Measurements from ENCODE around the gene ACSL1. TPM values are rescaled to one million over a fixed set of nuclear protein-coding genes. Genes with fewer than 3 reads are reported as not detected.

The ACSL1 gene
- total RNA-seq, 1 experiment from 2014 or later: 20.0 TPM

DNA sequence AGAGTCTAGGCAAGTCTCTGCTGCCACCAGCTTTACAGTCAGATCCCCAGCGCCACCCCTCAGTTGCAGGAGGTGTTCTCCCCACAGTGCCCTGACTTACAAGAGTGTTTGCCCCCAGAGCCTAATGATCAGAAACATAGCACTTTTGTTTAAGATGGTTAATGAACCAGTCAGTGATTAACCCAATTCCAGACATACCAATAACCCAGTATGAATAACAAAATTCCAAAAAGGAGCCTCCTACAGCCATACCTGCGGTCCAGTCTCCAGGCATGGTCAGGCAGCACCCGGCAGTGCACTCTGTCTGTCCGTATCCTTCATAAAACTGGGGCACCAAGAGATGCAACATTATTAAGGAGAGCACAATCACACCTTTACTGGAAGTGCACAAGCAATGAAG lies 61.2 kb downstream of the ACSL1 start:
- Histone ChIP-seq H3K9me2 (replicated peaks; ENCODE audit: low read length) (no peaks in the 10 kb centered on the region), H4K20me1 (ENCODE audit: low read length) (no peaks in the 10 kb centered on the region), H3K27ac (ENCODE audit: low read length) (no peak overlapping the region), H3K4me1 (ENCODE audit: insufficient read depth, low read length) (no peaks in the 10 kb centered on the region), H3F3A (ENCODE audit: low read length, unreplicated experiment) (no peaks in the 10 kb centered on the region), H3K9me3 (ENCODE audit: low read length) (no peaks in the 10 kb centered on the region), H2AFZ (ENCODE audit: low read length) (no peak overlapping the region), H3K27me3 (ENCODE audit: low read length) (no peaks in the 10 kb centered on the region), H3K4me3 (ENCODE audit: low read length) (no peak overlapping the region), H3K9ac (ENCODE audit: low read length) (no peak overlapping the region), H3K36me3 (ENCODE audit: low read depth, low read length) (no peaks in the 10 kb centered on the region), H3K4me2 (ENCODE audit: low read length) (no peak overlapping the region), H3K79me2 (ENCODE audit: low read length) (no peaks in the 10 kb centered on the region)
- TF ChIP-seq EZH2phosphoT487 (IDR thresholded peaks at IDR 0.05; ENCODE audit: borderline replicate concordance, low read length) (no peak), EZH2 (IDR thresholded peaks at IDR 0.05; ENCODE audit: low read length, unreplicated experiment) (no peak)
- TF ChIP-seq, protein P1, sequence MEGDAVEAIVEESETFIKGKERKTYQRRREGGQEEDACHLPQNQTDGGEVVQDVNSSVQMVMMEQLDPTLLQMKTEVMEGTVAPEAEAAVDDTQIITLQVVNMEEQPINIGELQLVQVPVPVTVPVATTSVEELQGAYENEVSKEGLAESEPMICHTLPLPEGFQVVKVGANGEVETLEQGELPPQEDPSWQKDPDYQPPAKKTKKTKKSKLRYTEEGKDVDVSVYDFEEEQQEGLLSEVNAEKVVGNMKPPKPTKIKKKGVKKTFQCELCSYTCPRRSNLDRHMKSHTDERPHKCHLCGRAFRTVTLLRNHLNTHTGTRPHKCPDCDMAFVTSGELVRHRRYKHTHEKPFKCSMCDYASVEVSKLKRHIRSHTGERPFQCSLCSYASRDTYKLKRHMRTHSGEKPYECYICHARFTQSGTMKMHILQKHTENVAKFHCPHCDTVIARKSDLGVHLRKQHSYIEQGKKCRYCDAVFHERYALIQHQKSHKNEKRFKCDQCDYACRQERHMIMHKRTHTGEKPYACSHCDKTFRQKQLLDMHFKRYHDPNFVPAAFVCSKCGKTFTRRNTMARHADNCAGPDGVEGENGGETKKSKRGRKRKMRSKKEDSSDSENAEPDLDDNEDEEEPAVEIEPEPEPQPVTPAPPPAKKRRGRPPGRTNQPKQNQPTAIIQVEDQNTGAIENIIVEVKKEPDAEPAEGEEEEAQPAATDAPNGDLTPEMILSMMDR (conservative IDR thresholded peaks at IDR 0.05; ENCODE audit: low read depth, low read length): no peak
- no TSS peak for BruUV-seq (replicated peaks)
- intact Hi-C loops (cut with micrococcal nuclease): no loop called here
- POLR2A ChIA-PET (ENCODE audit: unreplicated experiment): no interaction called here
- DNase-seq (no peak), ATAC-seq (no peak)
- CTCF ChIA-PET: no interaction called here

DNA sequence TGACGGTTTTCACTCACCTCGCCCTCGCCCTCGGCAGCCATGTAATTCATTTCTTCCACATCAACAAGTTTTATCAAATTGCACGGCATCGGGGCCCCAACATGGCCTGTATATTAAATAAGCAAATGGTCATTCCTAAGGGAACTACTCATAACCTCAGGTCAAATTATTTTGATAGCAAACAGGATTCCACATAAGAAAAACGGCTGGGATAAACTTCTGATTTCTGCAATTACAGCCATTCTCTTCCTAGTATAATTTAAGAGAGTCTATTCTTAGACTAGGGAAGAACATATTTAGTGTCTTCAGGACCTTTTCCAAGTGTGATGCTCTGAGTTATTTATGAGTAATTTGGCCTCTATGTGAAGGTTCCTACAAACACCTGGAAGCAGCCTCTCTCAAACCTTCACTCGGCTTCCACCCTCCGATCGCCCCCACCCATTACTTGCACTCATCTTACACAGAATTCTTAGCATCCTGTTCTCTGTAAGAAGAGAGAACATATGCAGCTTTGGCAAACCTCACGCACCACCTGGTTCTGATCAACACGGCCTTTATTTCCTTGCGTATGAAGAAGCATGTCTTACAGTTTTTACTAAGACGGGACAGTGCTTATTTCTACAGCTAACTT lies 62.5 kb downstream of the ACSL1 start:
- Histone ChIP-seq H3K27ac (ENCODE audit: low read length) (no peak overlapping the region), H3K4me2 (ENCODE audit: low read length) (no peak overlapping the region), H3K79me2 (ENCODE audit: low read length) (no peaks in the 10 kb centered on the region), H4K20me1 (ENCODE audit: low read length) (no peaks in the 10 kb centered on the region), H3K4me1 (ENCODE audit: insufficient read depth, low read length) (no peaks in the 10 kb centered on the region), H3F3A (ENCODE audit: low read length, unreplicated experiment) (no peaks in the 10 kb centered on the region), H2AFZ (ENCODE audit: low read length) (no peak overlapping the region), H3K9me2 (replicated peaks; ENCODE audit: low read length) (no peaks in the 10 kb centered on the region), H3K27me3 (ENCODE audit: low read length) (no peaks in the 10 kb centered on the region), H3K4me3 (ENCODE audit: low read length) (no peak overlapping the region), H3K9me3 (ENCODE audit: low read length) (no peaks in the 10 kb centered on the region), H3K36me3 (ENCODE audit: low read depth, low read length) (no peaks in the 10 kb centered on the region), H3K9ac (ENCODE audit: low read length) (no peak overlapping the region)
- no TSS peak for BruUV-seq (replicated peaks)
- no peak for TF ChIP-seq EZH2 (IDR thresholded peaks at IDR 0.05; ENCODE audit: low read length, unreplicated experiment)
- TF ChIP-seq, protein P1 (conservative IDR thresholded peaks at IDR 0.05; ENCODE audit: low read depth, low read length): no peak
- TF ChIP-seq EZH2phosphoT487 (IDR thresholded peaks at IDR 0.05; ENCODE audit: borderline replicate concordance, low read length): no peak
- no peak for DNase-seq
- intact Hi-C loops (cut with micrococcal nuclease): no loop called here
- ATAC-seq: no peak
- POLR2A ChIA-PET (ENCODE audit: unreplicated experiment): no interaction called here
- CTCF ChIA-PET: no interaction called here

- Histone ChIP-seq H3K4me3 (ENCODE audit: low read length) (no peak overlapping the region), H3K9me2 (replicated peaks; ENCODE audit: low read length) (no peaks in the 10 kb centered on the region), H3K27ac (ENCODE audit: low read length) (no peak overlapping the region), H2AFZ (ENCODE audit: low read length) (no peak overlapping the region), H3K9ac (ENCODE audit: low read length) (no peak overlapping the region), H3F3A (ENCODE audit: low read length, unreplicated experiment) (no peaks in the 10 kb centered on the region), H3K4me2 (ENCODE audit: low read length) (no peak overlapping the region), H4K20me1 (ENCODE audit: low read length) (no peaks in the 10 kb centered on the region), H3K27me3 (ENCODE audit: low read length) (no peaks in the 10 kb centered on the region), H3K9me3 (ENCODE audit: low read length) (no peaks in the 10 kb centered on the region), H3K79me2 (ENCODE audit: low read length) (no peaks in the 10 kb centered on the region), H3K4me1 (ENCODE audit: insufficient read depth, low read length) (no peaks in the 10 kb centered on the region), H3K36me3 (ENCODE audit: low read depth, low read length) (no peaks in the 10 kb centered on the region)
- TF ChIP-seq EZH2phosphoT487 (IDR thresholded peaks at IDR 0.05; ENCODE audit: borderline replicate concordance, low read length) (no peak), EZH2 (IDR thresholded peaks at IDR 0.05; ENCODE audit: low read length, unreplicated experiment) (no peak)
- TF ChIP-seq, protein P1 (conservative IDR thresholded peaks at IDR 0.05; ENCODE audit: low read depth, low read length): no peak
- ChIA-PET POLR2A (ENCODE audit: unreplicated experiment) (no interaction called here), CTCF (no interaction called here)
- DNase-seq (no peak), ATAC-seq (no peak)
- BruUV-seq (replicated peaks): no TSS peak
- intact Hi-C loops (cut with micrococcal nuclease): no loop called here
These were observed 63.7 kb downstream of the ACSL1 start for GRCh38 chr4:184762100-184762499.
